ENCODE data around the gene BPIFB1.

DNA sequence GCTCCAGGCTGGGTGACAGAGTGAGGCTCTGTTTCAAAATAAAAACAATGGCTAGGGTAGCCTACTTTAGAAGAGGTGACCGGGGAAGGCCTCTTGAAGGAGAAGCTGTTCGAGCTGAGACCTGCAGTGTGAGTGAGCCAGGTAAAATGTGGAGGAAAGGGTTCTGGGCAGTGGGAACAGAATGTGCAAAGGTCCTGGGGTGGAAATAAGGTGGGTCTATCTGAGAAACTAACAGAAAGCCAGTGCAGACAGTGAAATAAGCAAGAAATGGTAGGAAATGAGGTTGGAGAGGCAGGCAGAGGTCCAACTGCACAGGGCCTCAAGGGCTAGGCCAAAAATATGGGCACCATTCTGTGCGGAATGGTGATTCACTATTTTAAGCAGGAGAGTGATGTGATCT lies 53.4 kb downstream of the BPIFB1 start:
- no peak for TF ChIP-seq POLR2A (IDR thresholded peaks at IDR 0.05; ENCODE audit: low read depth)
- TF ChIP-seq, protein P1, sequence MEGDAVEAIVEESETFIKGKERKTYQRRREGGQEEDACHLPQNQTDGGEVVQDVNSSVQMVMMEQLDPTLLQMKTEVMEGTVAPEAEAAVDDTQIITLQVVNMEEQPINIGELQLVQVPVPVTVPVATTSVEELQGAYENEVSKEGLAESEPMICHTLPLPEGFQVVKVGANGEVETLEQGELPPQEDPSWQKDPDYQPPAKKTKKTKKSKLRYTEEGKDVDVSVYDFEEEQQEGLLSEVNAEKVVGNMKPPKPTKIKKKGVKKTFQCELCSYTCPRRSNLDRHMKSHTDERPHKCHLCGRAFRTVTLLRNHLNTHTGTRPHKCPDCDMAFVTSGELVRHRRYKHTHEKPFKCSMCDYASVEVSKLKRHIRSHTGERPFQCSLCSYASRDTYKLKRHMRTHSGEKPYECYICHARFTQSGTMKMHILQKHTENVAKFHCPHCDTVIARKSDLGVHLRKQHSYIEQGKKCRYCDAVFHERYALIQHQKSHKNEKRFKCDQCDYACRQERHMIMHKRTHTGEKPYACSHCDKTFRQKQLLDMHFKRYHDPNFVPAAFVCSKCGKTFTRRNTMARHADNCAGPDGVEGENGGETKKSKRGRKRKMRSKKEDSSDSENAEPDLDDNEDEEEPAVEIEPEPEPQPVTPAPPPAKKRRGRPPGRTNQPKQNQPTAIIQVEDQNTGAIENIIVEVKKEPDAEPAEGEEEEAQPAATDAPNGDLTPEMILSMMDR (IDR thresholded peaks at IDR 0.05) = no peak

Measured in esophagus muscularis mucosa (tissue), 3 donors.